K562 (cell line): ENCODE data around the gene EIPR1. TPM values are rescaled to one million over a fixed set of nuclear protein-coding genes. Genes with fewer than 3 reads are reported as not detected.

Source experiments
- ATAC-seq: fragments of 200-7000 bp; cut with Tn5 transposase; 3 replicates; pipeline ENCODE4 v1.9.1; 2020; ENCODE audit warnings: moderate library complexity
- BruUV-seq: library from RNA; stranded (reverse); fragments of 400-500 nt; replicated peaks from 2 replicates; lab custom pipeline; 2021; lab: Mats Ljungman, UMichigan
- CTCF ChIA-PET: fragments of 300-600 bp; formaldehyde crosslinking; extraction: SDS; loops from one replicate; lab custom pipeline; 2021; ENCODE audit warnings: low intra/inter-chr PET ratio; lab: Yijun Ruan, JAX
- POLR2A ChIA-PET: fragments of 300-600, 350-650 bp; sonication (Branson Sonifier 250); formaldehyde crosslinking; extraction: SDS; loops from one replicate; lab custom pipeline; 2021; ENCODE audit warnings: antibody characterized with exemption, inconsistent platforms; lab: Yijun Ruan, JAX
- DNase-seq, 4 experiments: peaks; one replicate each; pipeline versions ENCODE4 v3.0.0 to v3.0.0-alpha.2; 2011 to 2018; ENCODE audit warnings: low spot score in 3 of 4, mixed read lengths in 3 of 4; ENCODE audit errors: extremely low read depth in 1 of 4
- FAIRE-seq: peaks from 2 replicates; lab custom pipeline; 2011; peaks lifted over from hg19 to GRCh38; lab: Jason Lieb, UNC
- H2AFZ ChIP-seq: 2 replicates; pipeline ENCODE4 v1.6.0; 2011; ENCODE audit warnings: low read depth, low read length, control low read depth, inconsistent platforms
- H3K27ac ChIP-seq: fragments of 200-600 bp; 3 replicates; pipeline ENCODE4 v1.8.0; 2011; ENCODE audit warnings: low read depth, mild to moderate bottlenecking, control low read depth, inconsistent platforms, low read length, moderate library complexity, mixed read lengths; ENCODE audit errors: extremely low read depth
- H3K27me3 ChIP-seq, 2 experiments: fragments of 300-600 bp in 1 of 2; 2 replicates in 1 of 2; 3 replicates in 1 of 2; pipeline versions ENCODE4 v1.6.0 to v1.8.0; 2011; ENCODE audit warnings: inconsistent platforms in 2 of 2, low read length in 2 of 2, mild to moderate bottlenecking in 1 of 2, mixed read lengths in 1 of 2, moderate library complexity in 1 of 2; ENCODE audit not compliant: control insufficient read depth in 2 of 2, insufficient read depth in 2 of 2
- H3K36me3 ChIP-seq: fragments of 300-600 bp; 3 replicates; pipeline ENCODE4 v1.8.0; 2011; ENCODE audit warnings: mild to moderate bottlenecking, low read length, inconsistent platforms; ENCODE audit not compliant: control insufficient read depth, insufficient read depth
- H3K4me1 ChIP-seq, 2 experiments: fragments of 200-600 bp in 1 of 2; replicated peaks in 1 of 2; 2 replicates in 1 of 2; 3 replicates in 1 of 2; pipeline versions ENCODE4 v1.5.1 to v1.8.0; 2011; ENCODE audit warnings: inconsistent platforms in 2 of 2, low read length in 2 of 2, mild to moderate bottlenecking in 1 of 2, mixed read lengths in 1 of 2, moderate library complexity in 1 of 2; ENCODE audit not compliant: control insufficient read depth in 2 of 2, insufficient read depth in 2 of 2
- H3K4me2 ChIP-seq: 2 replicates; pipeline ENCODE4 v1.6.1; 2011; ENCODE audit warnings: low read length, control low read depth, inconsistent platforms, mixed read lengths; ENCODE audit not compliant: insufficient read depth
- H3K4me3 ChIP-seq: fragments of 200-600 bp; sonication (generic), shearing (Covaris generic); 2 replicates; pipeline ENCODE4 v1.5.1; 2016; ENCODE audit warnings: control low read depth, inconsistent platforms
- H3K79me2 ChIP-seq: fragments of 200-600 bp; 3 replicates; pipeline ENCODE4 v1.8.0; 2011; ENCODE audit warnings: low read length, inconsistent platforms; ENCODE audit not compliant: control insufficient read depth, insufficient read depth
- H3K9ac ChIP-seq, 2 experiments: 2 replicates each; pipeline versions ENCODE4 v1.6.0 to v1.6.1; 2011; ENCODE audit warnings: low read depth in 2 of 2, low read length in 2 of 2, control low read depth in 1 of 2, inconsistent platforms in 1 of 2, mild to moderate bottlenecking in 1 of 2, mixed read lengths in 1 of 2; ENCODE audit not compliant: insufficient read depth in 1 of 2
- H3K9me1 ChIP-seq: one replicate; pipeline ENCODE4 v1.6.0; 2011; ENCODE audit warnings: inconsistent platforms, mild to moderate bottlenecking, low read length, moderate library complexity; ENCODE audit not compliant: control insufficient read depth, insufficient read depth
- H3K9me3 ChIP-seq: replicated peaks from 2 replicates; pipeline ENCODE4 v1.5.1; 2011; ENCODE audit warnings: low read depth, low read length, inconsistent platforms; ENCODE audit not compliant: control insufficient read depth, insufficient read depth
- H4K20me1 ChIP-seq: replicated peaks from 2 replicates; pipeline ENCODE4 v1.6.1; 2011; ENCODE audit warnings: low read length, inconsistent platforms, mixed read lengths; ENCODE audit not compliant: control insufficient read depth, insufficient read depth
- E4F1 ChIP-seq: fragments of 250-450 bp; sonication (Bioruptor Pico); IDR thresholded peaks from 2 replicates; pipeline ENCODE4 v1.5.0; 2021; ENCODE audit warnings: mild to moderate bottlenecking, borderline replicate concordance
- ETV1 ChIP-seq: fragments of 450-650 bp; conservative IDR thresholded peaks from 2 replicates; pipeline ENCODE4 v1.6.1; 2016; ENCODE audit warnings: missing genetic modification characterization, control low read depth, low read depth, missing compliant biosample characterization
- ETV6 ChIP-seq, 3 experiments: fragments of 150-350 bp in 1 of 3; sonication (generic) in 1 of 3; formaldehyde crosslinking in 1 of 3; IDR thresholded peaks; 2 replicates each; pipeline versions ENCODE4 v1.6.1 to v1.8.0; 2014 to 2022; ENCODE audit warnings: borderline replicate concordance in 2 of 3, low read depth in 2 of 3, antibody characterized with exemption in 1 of 3, low read length in 1 of 3, mild to moderate bottlenecking in 1 of 3, missing genetic modification reagents in 1 of 3
- HINFP ChIP-seq: fragments of 450-650 bp; conservative IDR thresholded peaks from 2 replicates; pipeline ENCODE4 v1.6.1; 2016; ENCODE audit warnings: missing genetic modification characterization, low read depth, mild to moderate bottlenecking, control low read depth, missing compliant biosample characterization
- KDM4B ChIP-seq, 2 experiments: fragments of 450-650 bp in 1 of 2; sonication (generic) in 1 of 2; IDR thresholded peaks; 2 replicates each; pipeline ENCODE4 v1.6.1; 2016 to 2017; ENCODE audit warnings: borderline replicate concordance in 2 of 2, antibody characterized with exemption in 1 of 2, low read depth in 1 of 2, mild to moderate bottlenecking in 1 of 2
- MEIS2 ChIP-seq: fragments of 450-650 bp; IDR thresholded peaks from 2 replicates; pipeline ENCODE4 v1.6.1; 2014; ENCODE audit warnings: mild to moderate bottlenecking; ENCODE audit not compliant: partially characterized antibody
- POU5F1 ChIP-seq: fragments of 150-350 bp; IDR thresholded peaks from 2 replicates; pipeline ENCODE4 v1.6.1; 2014; ENCODE audit warnings: borderline replicate concordance, low read length, low read depth, mild to moderate bottlenecking; ENCODE audit not compliant: partially characterized antibody
- SP2 ChIP-seq: IDR thresholded peaks from 2 replicates; pipeline ENCODE4 v1.6.1; 2011; ENCODE audit warnings: mild to moderate bottlenecking, low read depth, low read length, moderate library complexity; ENCODE audit not compliant: poor library complexity, severe bottlenecking; ENCODE audit errors: extremely low read depth
- TAF7 ChIP-seq: fragments of 450-650 bp; IDR thresholded peaks from 2 replicates; pipeline ENCODE4 v1.6.1; 2016; ENCODE audit warnings: missing genetic modification characterization, missing compliant biosample characterization
- TEAD4 ChIP-seq, 2 experiments: sonication (generic) in 1 of 2; formaldehyde crosslinking in 1 of 2; IDR thresholded peaks; 2 replicates each; pipeline versions ENCODE4 v1.6.1 to v1.8.0; 2012 to 2022; ENCODE audit warnings: borderline replicate concordance in 1 of 2, inconsistent platforms in 1 of 2, low read length in 1 of 2, mild to moderate bottlenecking in 1 of 2, missing genetic modification reagents in 1 of 2
- ZFP36 ChIP-seq: fragments of 150-350 bp; IDR thresholded peaks from 2 replicates; pipeline ENCODE4 v1.6.1; 2018; ENCODE audit warnings: low read length, low read depth; ENCODE audit not compliant: partially characterized antibody
- ZHX1 ChIP-seq: fragments of 150-350 bp; conservative IDR thresholded peaks from 2 replicates; pipeline ENCODE4 v1.6.1; 2014; ENCODE audit warnings: low read length
- ZNF444 ChIP-seq: fragments of 250-450 bp; sonication (Bioruptor Pico); IDR thresholded peaks from 2 replicates; pipeline ENCODE4 v1.4.0; 2020; ENCODE audit warnings: mild to moderate bottlenecking, moderate library complexity
- ZNF507 ChIP-seq: conservative IDR thresholded peaks from 2 replicates; pipeline ENCODE4 v1.6.1; 2017; ENCODE audit warnings: missing genetic modification characterization, missing compliant biosample characterization
- WGBS: fragments of 100-300 bp; shearing (Covaris generic); methylation state at CpG from one replicate; pipeline ENCODE4 v1.1.6; 2016; ENCODE audit warnings: low coverage, mixed read lengths; ENCODE audit not compliant: insufficient coverage; ENCODE audit errors: missing lambda C conversion rate; 5-methylcytosine and 5-hydroxymethylcytosine counted together
- in situ Hi-C: fragments of 300-500 bp; cut with MboI; formaldehyde crosslinking; loops from 4 replicates; pipeline ENCODE4 v1.15.0; 2018; ENCODE audit warnings: inconsistent platforms, mixed read lengths
- intact Hi-C: fragments of 100-400 bp; cut with micrococcal nuclease; formaldehyde crosslinking; loops from 2 replicates; pipeline ENCODE4 v1.14.2; 2022
- polyA plus RNA-seq, 8 experiments: library from polyadenylated mRNA; depleted of rRNA in 4 of 8; stranded (reverse) in 5 of 8; unstranded in 3 of 8; fragments of >200 nt; fragmentation: Nextera tagmentation in 2 of 8; fragmentation: Illumina TruSeq in 1 of 8; extraction: Ambion mirVana in 2 of 8; extraction: Trizol in 1 of 8; gene quantifications; 2 replicates each; pipeline versions ENCODE4 v1.2.1 to v1.2.3, GENCODE V29; 2011 to 2014; ENCODE audit warnings: inconsistent platforms in 1 of 8, missing spikeins in 1 of 8
- total RNA-seq, 7 experiments: library from RNA; depleted of rRNA in 6 of 7; stranded (reverse); fragments of >200 nt in 6 of 7; fragmentation: Illumina TruSeq in 2 of 7; extraction: Trizol in 2 of 7; gene quantifications; 2 replicates each; pipeline versions ENCODE4 v1.2.1 to v1.2.3, GENCODE V29; 2011 to 2021; ENCODE audit warnings: low replicate concordance in 1 of 7

Gene EIPR1
- total and polyA plus RNA-seq, 9 of the 15 experiments (the other 6 are each of a cell fraction or from before 2014, with no cell fraction given): 19.9 to 54.4 (median 35.9) TPM

- ChIA-PET POLR2A (no interaction called here), CTCF (no interaction called here)
- H3K36me3 ChIP-seq: peaks cover 5% of the 10 kb centered on the region; the same call in 1 of the 3 replicates
- H3K4me3 ChIP-seq: no peak overlapping the region
- H3K9me3 ChIP-seq: no peaks in the 10 kb centered on the region
- no peak overlapping the region for H3K27ac ChIP-seq
- FAIRE-seq (no peak), ATAC-seq (no peak), DNase-seq (no peak)
- H3K4me1 ChIP-seq: peaks cover 0 to 18% of the 10 kb centered on the region in 2 experiments; a peak in 1 of 5 replicates
- no peaks in the 10 kb centered on the region for H3K27me3 ChIP-seq
- intact Hi-C loops: no loop called here
- BruUV-seq: no TSS peak
- no peak overlapping the region for H3K4me2 ChIP-seq
- in situ Hi-C loops: no loop called here
- peak overlapping the region in 1 of 2 experiments; percentile 27; a peak in 1 of 4 replicates for H3K9ac ChIP-seq
- peaks cover 3% of the 10 kb centered on the region; the same call in 1 of the 3 replicates for H3K79me2 ChIP-seq
- H2AFZ ChIP-seq: no peak overlapping the region
- 0 out of 2 replicates have a peak, but pooled peaks cover 8% of the 10 kb centered on the region for H4K20me1 ChIP-seq
- H3K9me1 ChIP-seq: no peaks in the 10 kb centered on the region
- WGBS: 86% methylated on average over 7 of the region's 9 CpGs
- no peak for TF ChIP-seq ZHX1
- TF ChIP-seq MEIS2: no peak
- TF ChIP-seq E4F1 (CRISPR knock-in tag): no peak
- no peak for TF ChIP-seq HINFP
- TF ChIP-seq ZNF507: no peak
- no peak for TF ChIP-seq KDM4B (IDR thresholded peaks at IDR 0.05; ENCODE audit: borderline replicate concordance in 2 of 2, low read depth in 1 of 2)
- TF ChIP-seq ETV1 (tag): no peak
- no peak for TF ChIP-seq ZNF444
- no peak for TF ChIP-seq SP2
- TF ChIP-seq ZFP36: no peak
- no peak for TF ChIP-seq TEAD4 (IDR thresholded peaks at IDR 0.05; ENCODE audit: low read length)
- TF ChIP-seq TEAD4 (CRISPR knock-in tag; IDR thresholded peaks at IDR 0.05; ENCODE audit: borderline replicate concordance): no peak
- TF ChIP-seq POU5F1: no peak
- no peak for TF ChIP-seq TAF7 (tag)
- no peak for TF ChIP-seq ETV6 (IDR thresholded peaks at IDR 0.05; ENCODE audit: borderline replicate concordance in 1 of 2, low read depth in 2 of 2, low read length in 1 of 2)
- no peak for TF ChIP-seq ETV6 (CRISPR knock-in tag; IDR thresholded peaks at IDR 0.05; ENCODE audit: borderline replicate concordance)
Measured at GRCh38 chr2:3314626-3315025, 63.0 kb downstream of the EIPR1 start.
